Activated T-helper 1 cell treated with anti-CD3 and anti-CD28 coated beads, Interleukin-12 subunit alpha, Interleukin-12 subunit beta, Interleukin-2, Interleukin-4 antibody, amounts not matched to agents 30 ng/mL and 10 ng/mL and 1 ng/mL, durations not matched to agents 14 hours and 24 hours and 36 hours (primary cell): ENCODE results near the gene SORT1. TPM values are rescaled to one million over a fixed set of nuclear protein-coding genes. Genes with fewer than 3 reads are reported as not detected.
"Not testable (repeated sequence)": the region's sequence is repeated elsewhere in the genome, so short reads cannot be mapped to it uniquely, and the experiment has no call there.

Source experiments
- DNase-seq: peaks from one replicate; pipeline ENCODE4 v3.0.0; 2021; ENCODE audit warnings: low spot score
- H3K27ac Mint-ChIP-seq: one replicate; pipeline ENCODE4 v1.8.0; 2021; ENCODE audit warnings: mild to moderate bottlenecking, mixed read lengths
- H3K27me3 Mint-ChIP-seq: one replicate; pipeline ENCODE4 v1.8.0; 2022; ENCODE audit warnings: mild to moderate bottlenecking, moderate library complexity, mixed read lengths; ENCODE audit not compliant: insufficient read depth
- H3K36me3 Mint-ChIP-seq: one replicate; pipeline ENCODE4 v1.8.0; 2021; ENCODE audit warnings: low read depth, mixed read lengths
- H3K4me1 Mint-ChIP-seq: one replicate; pipeline ENCODE4 v1.8.0; 2021; ENCODE audit warnings: low read depth, mixed read lengths
- H3K4me3 Mint-ChIP-seq: one replicate; pipeline ENCODE4 v1.8.0; 2021; ENCODE audit warnings: mild to moderate bottlenecking, moderate library complexity, mixed read lengths
- H3K9me3 Mint-ChIP-seq: one replicate; pipeline ENCODE4 v1.8.0; 2021; ENCODE audit warnings: mixed read lengths
- intact Hi-C: fragments of 100-400 bp; cut with micrococcal nuclease; formaldehyde crosslinking; loops from one replicate; pipeline ENCODE4 v1.15.1; 2024
- total RNA-seq: library from RNA; stranded (reverse); gene quantifications from 2 replicates; pipeline ENCODE4 v1.2.3, GENCODE V29; 2022

SORT1 gene
- total RNA-seq, 1 donor from 2014 or later: 1.4 TPM

- Mint-ChIP-seq H3K4me1 (peaks cover 8% of the 10 kb centered on the region), H3K36me3 (no peaks in the 10 kb centered on the region), H3K4me3 (no peak overlapping the region), H3K9me3 (no peaks in the 10 kb centered on the region), H3K27ac (no peak overlapping the region), H3K27me3 (peaks cover 11% of the 10 kb centered on the region)
- DNase-seq: no peak
- intact Hi-C loops: no loop called here
Observed at GRCh38 chr1:109294481-109294880, 103.2 kb downstream of the SORT1 start.

- Mint-ChIP-seq H3K27me3 (peaks cover 11% of the 10 kb centered on the region), H3K36me3 (no peaks in the 10 kb centered on the region)
- intact Hi-C loops: no loop called here
Observed at GRCh38 chr1:109293026-109293425, 104.7 kb downstream of the SORT1 start.

GRCh38 chr1:109292364-109292763 is 105.4 kb downstream of the SORT1 start:
- H3K27ac Mint-ChIP-seq: no peak overlapping the region
- no peaks in the 10 kb centered on the region for H3K36me3 Mint-ChIP-seq
- DNase-seq: no peak
- intact Hi-C loops: no loop called here
- H3K9me3 Mint-ChIP-seq: no peaks in the 10 kb centered on the region
- no peaks in the 10 kb centered on the region for H3K4me1 Mint-ChIP-seq
- peaks cover 14% of the 10 kb centered on the region for H3K27me3 Mint-ChIP-seq
- H3K4me3 Mint-ChIP-seq: no peak overlapping the region

More at GRCh38 chr1:109293026-109293425, 104.7 kb downstream of the SORT1 start:
- no peak overlapping the region for H3K4me3 Mint-ChIP-seq
- H3K4me1 Mint-ChIP-seq: no peaks in the 10 kb centered on the region
- DNase-seq: no peak
- H3K27ac Mint-ChIP-seq: no peak overlapping the region
- H3K9me3 Mint-ChIP-seq: no peaks in the 10 kb centered on the region

GRCh38 chr1:109290998-109291397 is 106.7 kb downstream of the SORT1 start:
- no peak overlapping the region for H3K27ac Mint-ChIP-seq
- H3K4me3 Mint-ChIP-seq: no peak overlapping the region
- peaks cover 12% of the 10 kb centered on the region for H3K27me3 Mint-ChIP-seq
- H3K4me1 Mint-ChIP-seq: no peaks in the 10 kb centered on the region
- H3K36me3 Mint-ChIP-seq: no peaks in the 10 kb centered on the region
- intact Hi-C loops: no loop called here
- no peak for DNase-seq
- H3K9me3 Mint-ChIP-seq: no peaks in the 10 kb centered on the region

- Mint-ChIP-seq H3K27ac (no peak overlapping the region), H3K36me3 (no peaks in the 10 kb centered on the region), H3K4me3 (no peak overlapping the region), H3K4me1 (no peaks in the 10 kb centered on the region), H3K27me3 (peaks cover 12% of the 10 kb centered on the region), H3K9me3 (no peaks in the 10 kb centered on the region)
- intact Hi-C loops: no loop called here
- DNase-seq: no peak
Observed at GRCh38 chr1:109290137-109290536, 107.6 kb downstream of the SORT1 start.

GRCh38 chr1:109286762-109287161 is 111.0 kb downstream of the SORT1 start:
- peaks cover 26% of the 10 kb centered on the region for H3K4me1 Mint-ChIP-seq
- intact Hi-C loops, DNase-seq, H3K36me3 Mint-ChIP-seq, H3K27me3 Mint-ChIP-seq, H3K4me3 Mint-ChIP-seq, H3K9me3 Mint-ChIP-seq, H3K27ac Mint-ChIP-seq: not testable (repeated sequence)

GRCh38 chr1:109283748-109284600 is 113.7 kb downstream of the SORT1 start:
- DNase-seq: no peak
- intact Hi-C loops: loop anchor here (1.0 to 2.0 kb wide), 8 partner anchors 21 to 199 kb away; partner anchors contain the start of genes ATXN7L2, CELSR2 and PSMA5

GRCh38 chr1:109282952-109283747 is 114.6 kb downstream of the SORT1 start, which contains the start of gene PSRC1:
TSS of gene PSRC1 (minus strand) at chr1:109283145.
- Mint-ChIP-seq H3K4me3 (peak within 1 kb of the TSS; percentile 97), H3K4me1 (peaks cover 35% of the 10 kb centered on the region), H3K27me3 (peaks cover 3% of the 10 kb centered on the region), H3K9me3 (no peaks in the 10 kb centered on the region), H3K27ac (peak within 1 kb of the TSS; percentile 81), H3K36me3 (peaks cover 2% of the 10 kb centered on the region)
- intact Hi-C loops: loop anchor here (1.0 to 2.0 kb wide), 8 partner anchors 20 to 200 kb away; partner anchors contain the start of genes ATXN7L2, CELSR2 and PSMA5
- DNase-seq: peak; percentile 89

More at GRCh38 chr1:109283748-109284600, 113.7 kb downstream of the SORT1 start:
- Mint-ChIP-seq H3K27ac (peak overlapping the region; percentile 81), H3K27me3 (peaks cover 3% of the 10 kb centered on the region), H3K9me3 (no peaks in the 10 kb centered on the region), H3K4me1 (peaks cover 35% of the 10 kb centered on the region), H3K4me3 (peak overlapping the region; percentile 97), H3K36me3 (no peaks in the 10 kb centered on the region)

GRCh38 chr1:109282497-109282951 is 115.2 kb downstream of the SORT1 start:
- H3K4me3 Mint-ChIP-seq: peak overlapping the region; percentile 97
- H3K27me3 Mint-ChIP-seq: no peaks in the 10 kb centered on the region
- DNase-seq: no peak
- no peaks in the 10 kb centered on the region for H3K9me3 Mint-ChIP-seq
- H3K4me1 Mint-ChIP-seq: peaks cover 35% of the 10 kb centered on the region
- no peak overlapping the region for H3K27ac Mint-ChIP-seq
- intact Hi-C loops: loop anchor here (2.0 kb wide), 3 partner anchors 20 to 88 kb away; no protein-coding TSS in a partner anchor
- peaks cover 2% of the 10 kb centered on the region for H3K36me3 Mint-ChIP-seq

- H3K27ac Mint-ChIP-seq: peak overlapping the region; percentile 38
- H3K4me1 Mint-ChIP-seq: peaks cover 35% of the 10 kb centered on the region
- H3K27me3 Mint-ChIP-seq: no peaks in the 10 kb centered on the region
- no peaks in the 10 kb centered on the region for H3K9me3 Mint-ChIP-seq
- intact Hi-C loops: loop anchor here (2.0 kb wide), 3 partner anchors 19 to 89 kb away; no protein-coding TSS in a partner anchor
- peak overlapping the region; percentile 97 for H3K4me3 Mint-ChIP-seq
- peaks cover 2% of the 10 kb centered on the region for H3K36me3 Mint-ChIP-seq
- DNase-seq: no peak
Observed at GRCh38 chr1:109281680-109282496, 115.8 kb downstream of the SORT1 start.

GRCh38 chr1:109280862-109281261 is 116.9 kb downstream of the SORT1 start:
- H3K4me1 Mint-ChIP-seq: peaks cover 35% of the 10 kb centered on the region
- intact Hi-C loops: no loop called here
- no peaks in the 10 kb centered on the region for H3K27me3 Mint-ChIP-seq
- DNase-seq: no peak
- no peak overlapping the region for H3K27ac Mint-ChIP-seq
- H3K4me3 Mint-ChIP-seq: no peak overlapping the region
- H3K36me3 Mint-ChIP-seq: peaks cover 2% of the 10 kb centered on the region
- H3K9me3 Mint-ChIP-seq: no peaks in the 10 kb centered on the region

GRCh38 chr1:109279615-109280278 is 118.0 kb downstream of the SORT1 start:
- H3K4me3 Mint-ChIP-seq: no peak overlapping the region
- H3K4me1 Mint-ChIP-seq: peaks cover 35% of the 10 kb centered on the region
- intact Hi-C loops: no loop called here
- H3K27ac Mint-ChIP-seq: no peak overlapping the region
- H3K36me3 Mint-ChIP-seq: peaks cover 2% of the 10 kb centered on the region
- no peaks in the 10 kb centered on the region for H3K27me3 Mint-ChIP-seq
- no peak for DNase-seq
- no peaks in the 10 kb centered on the region for H3K9me3 Mint-ChIP-seq
